ENCODE measurements around the gene WDR47.
"Not testable (repeated sequence)": the region's sequence is repeated elsewhere in the genome, so short reads cannot be mapped to it uniquely, and the experiment has no call there.

The WDR47 gene
- total RNA-seq, result 30.6 to 78.1 (median 42.3) reads per million in 18 experiments

GRCh38 chr1:109041621-109042468, at the start of gene WDR47:
TSS of gene WDR47 (minus strand) at chr1:109042102. CDS start at chr1:109023512, 18,590 bp downstream.
- peak; percentile 98 to 99 for DNase-seq

GRCh38 chr1:109091078-109091838, 49.4 kb upstream of the WDR47 start:
- peak; percentile 46 to 52 for DNase-seq

GRCh38 chr1:109090196-109091077, 48.5 kb upstream of the WDR47 start, which contains the start of gene TMEM167B:
TSS of gene TMEM167B (plus strand) at chr1:109090764. CDS start at chr1:109090873, 109 bp downstream.
- DNase-seq, result peak; percentile 96 to 97

- DNase-seq, result peak; percentile 36 to 44
Measured at GRCh38 chr1:109089242-109090015, 47.5 kb upstream of the WDR47 start.

- DNase-seq, result no peak
Measured at GRCh38 chr1:109084563-109085517, 42.9 kb upstream of the WDR47 start.

- DNase-seq, result peak in 1 of 2 donors; percentile 30
Measured at GRCh38 chr1:109083923-109084322, 42.0 kb upstream of the WDR47 start.

- DNase-seq, result no peak
Measured at GRCh38 chr1:109083501-109083900, 41.6 kb upstream of the WDR47 start.

GRCh38 chr1:109080441-109081082, 38.7 kb upstream of the WDR47 start:
- DNase-seq, result no peak

GRCh38 chr1:109079240-109079622, 37.3 kb upstream of the WDR47 start:
- no peak for DNase-seq

GRCh38 chr1:109078317-109078716, 36.4 kb upstream of the WDR47 start:
- no peak for DNase-seq

GRCh38 chr1:109075531-109076490, 33.9 kb upstream of the WDR47 start, which contains the start of gene TAF13:
TSS of gene TAF13 (minus strand) at chr1:109076003. CDS start at chr1:109075947, 56 bp downstream.
- DNase-seq, result peak; percentile 95 to 98

GRCh38 chr1:109069294-109069693, 27.4 kb upstream of the WDR47 start:
- DNase-seq, result no peak

- DNase-seq, result no peak
Measured at GRCh38 chr1:109067883-109068282, 26.0 kb upstream of the WDR47 start.

- no peak for DNase-seq
Measured at GRCh38 chr1:109065137-109065536, 23.2 kb upstream of the WDR47 start.

- DNase-seq, result no peak
Measured at GRCh38 chr1:109061183-109061582, 19.3 kb upstream of the WDR47 start.

- no peak for DNase-seq
Measured at GRCh38 chr1:109060707-109061106, 18.8 kb upstream of the WDR47 start.

GRCh38 chr1:109059026-109059425, 17.1 kb upstream of the WDR47 start:
- DNase-seq, result no peak

GRCh38 chr1:109056064-109056463, 14.2 kb upstream of the WDR47 start:
- no peak for DNase-seq

- not testable (repeated sequence) for DNase-seq
Measured at GRCh38 chr1:109052145-109052544, 10.2 kb upstream of the WDR47 start.
